Hematopoietic multipotent progenitor cell treated with erythropoietin and hydrocortisone succinate and interleukin-3 and kit ligand, for 8 days (in vitro differentiated cells): ENCODE results near the gene SLC15A4.

Experiments
- DNase-seq: peaks from one replicate; pipeline ENCODE4 v3.0.0-alpha.2; 2015

The SLC15A4 gene

GRCh38 chr12:128792398-128792797 lies 31.4 kb downstream of the SLC15A4 start:
- DNase-seq: no peak

GRCh38 chr12:128791395-128792322 lies 32.1 kb downstream of the SLC15A4 start:
- no peak for DNase-seq

- no peak for DNase-seq
These were observed 32.9 kb downstream of the SLC15A4 start for GRCh38 chr12:128790653-128791373.

GRCh38 chr12:128790221-128790620 lies 33.5 kb downstream of the SLC15A4 start:
- DNase-seq: no peak

GRCh38 chr12:128789356-128789929 lies 34.3 kb downstream of the SLC15A4 start:
- no peak for DNase-seq

- no peak for DNase-seq
These were observed 35.9 kb downstream of the SLC15A4 start for GRCh38 chr12:128787827-128788226.

- DNase-seq: no peak
These were observed 36.9 kb downstream of the SLC15A4 start for GRCh38 chr12:128786741-128787391.

- no peak for DNase-seq
These were observed 39.6 kb downstream of the SLC15A4 start for GRCh38 chr12:128784030-128784760.

- DNase-seq: no peak
These were observed 40.6 kb downstream of the SLC15A4 start for GRCh38 chr12:128783129-128783574.

GRCh38 chr12:128779901-128780300 lies 43.9 kb downstream of the SLC15A4 start:
- DNase-seq: no peak

- DNase-seq: no peak
These were observed 51.5 kb downstream of the SLC15A4 start for GRCh38 chr12:128772249-128772648.

- DNase-seq: no peak
These were observed 52.1 kb downstream of the SLC15A4 start for GRCh38 chr12:128771681-128772080.

- no peak for DNase-seq
These were observed 56.2 kb downstream of the SLC15A4 start for GRCh38 chr12:128767518-128767917.

- DNase-seq: no peak
These were observed 56.8 kb downstream of the SLC15A4 start for GRCh38 chr12:128766738-128767501.

GRCh38 chr12:128763395-128763794 lies 60.4 kb downstream of the SLC15A4 start:
- DNase-seq: no peak

- DNase-seq: no peak
These were observed 62.4 kb downstream of the SLC15A4 start for GRCh38 chr12:128761379-128761790.

- DNase-seq: no peak
These were observed 68.2 kb downstream of the SLC15A4 start for GRCh38 chr12:128755566-128755965.

GRCh38 chr12:128754275-128754674 lies 69.5 kb downstream of the SLC15A4 start:
- no peak for DNase-seq

- no peak for DNase-seq
These were observed 70.3 kb downstream of the SLC15A4 start for GRCh38 chr12:128753438-128753837.

- DNase-seq: no peak
These were observed 71.4 kb downstream of the SLC15A4 start for GRCh38 chr12:128752386-128752785.

GRCh38 chr12:128747441-128747840 lies 76.3 kb downstream of the SLC15A4 start:
- no peak for DNase-seq
